T47D (cell line): ENCODE measurements around the gene RCAN1.

Experiments
- DNase-seq, 2 experiments: peaks; one replicate each; pipeline versions ENCODE4 v3.0.0 to v3.0.0-alpha.2; 2011 to 2012; ENCODE audit warnings: low read depth in 1 of 2, low spot score in 1 of 2
- JUND ChIP-seq: IDR thresholded peaks from 2 replicates; pipeline ENCODE4 v1.6.1; 2012; ENCODE audit warnings: low read depth
- in situ Hi-C: cut with HindIII; loops from 2 replicates; pipeline ENCODE4 v1.10.0; 2016; ENCODE audit warnings: low sequenced_read_pairs, low pct_unique_long_range_greater_than_20kb

RCAN1 gene

GRCh38 chr21:34533938-34534337 is 81.0 kb downstream of the RCAN1 start:
- in situ Hi-C loops: no loop called here
- TF ChIP-seq JUND: no peak

GRCh38 chr21:34531399-34531798 is 83.5 kb downstream of the RCAN1 start:
- in situ Hi-C loops: no loop called here
- TF ChIP-seq JUND: no peak

More at GRCh38 chr21:34533938-34534337, 81.0 kb downstream of the RCAN1 start:
- no peak for DNase-seq

GRCh38 chr21:34530261-34530660 is 84.7 kb downstream of the RCAN1 start:
- DNase-seq: no peak
- TF ChIP-seq JUND: no peak
- in situ Hi-C loops: no loop called here

More at GRCh38 chr21:34531399-34531798, 83.5 kb downstream of the RCAN1 start:
- DNase-seq: no peak

GRCh38 chr21:34528131-34528561 is 86.8 kb downstream of the RCAN1 start:
- in situ Hi-C loops: no loop called here

GRCh38 chr21:34526618-34527290 is 88.2 kb downstream of the RCAN1 start:
- peak; percentile 63 to 98 for DNase-seq
- peak; percentile 74 for TF ChIP-seq JUND
- in situ Hi-C loops: no loop called here

More at GRCh38 chr21:34528131-34528561, 86.8 kb downstream of the RCAN1 start:
- no peak for TF ChIP-seq JUND
- no peak for DNase-seq

GRCh38 chr21:34526241-34526617 is 88.7 kb downstream of the RCAN1 start:
- in situ Hi-C loops: no loop called here
- DNase-seq: no peak

GRCh38 chr21:34524646-34525601 is 90.0 kb downstream of the RCAN1 start:
- no peak for TF ChIP-seq JUND
- in situ Hi-C loops: no loop called here
- DNase-seq: peak in 1 of 2 experiments; percentile 72

More at GRCh38 chr21:34526241-34526617, 88.7 kb downstream of the RCAN1 start:
- no peak for TF ChIP-seq JUND

- no peak for TF ChIP-seq JUND
These were observed 91.8 kb downstream of the RCAN1 start for GRCh38 chr21:34523019-34523555.

GRCh38 chr21:34522284-34522683 is 92.6 kb downstream of the RCAN1 start:
- no peak for TF ChIP-seq JUND
- no peak for DNase-seq
- in situ Hi-C loops: no loop called here

More at GRCh38 chr21:34523019-34523555, 91.8 kb downstream of the RCAN1 start:
- DNase-seq: no peak
- in situ Hi-C loops: no loop called here

GRCh38 chr21:34521561-34521960 is 93.4 kb downstream of the RCAN1 start:
- in situ Hi-C loops: no loop called here
- no peak for DNase-seq
- no peak for TF ChIP-seq JUND

GRCh38 chr21:34520764-34521508 is 94.0 kb downstream of the RCAN1 start:
- in situ Hi-C loops: no loop called here
- DNase-seq: no peak
- no peak for TF ChIP-seq JUND

GRCh38 chr21:34520281-34520680 is 94.6 kb downstream of the RCAN1 start:
- no peak for TF ChIP-seq JUND
- in situ Hi-C loops: no loop called here
- DNase-seq: no peak
